Astrocyte (in vitro differentiated cells and primary cell): ENCODE results near the gene SLC25A22. TPM values are rescaled to one million over a fixed set of nuclear protein-coding genes. Genes with fewer than 3 reads are reported as not detected.

Experiments used
- total RNA-seq: library from RNA; stranded (reverse); gene quantifications from 2 replicates; pipeline ENCODE4 v1.2.1, GENCODE V29; 2021

SLC25A22 gene
- total RNA-seq, 1 donor from 2014 or later: 21.4 TPM

Other genes with a start within 250 kb of the SLC25A22 start
- gene LMNTD2, start 237.5 kb downstream of the SLC25A22 start, total RNA-seq: 2.5 and 2.8 TPM in 2 replicates
- 31.1 and 32.3 TPM in 2 replicates for gene RASSF7, start 237.3 kb downstream of the SLC25A22 start, total RNA-seq
- gene PHRF1, start 221.8 kb downstream of the SLC25A22 start, total RNA-seq: 38.0 and 38.3 TPM in 2 replicates
- gene IRF7, start 182.3 kb downstream of the SLC25A22 start, total RNA-seq: 75.4 and 80.6 TPM in 2 replicates
- 0.12 TPM in 1 of 2 replicates, not detected in the other for gene CDHR5, start 173.3 kb downstream of the SLC25A22 start, total RNA-seq
- gene SCT, start 171.1 kb downstream of the SLC25A22 start, total RNA-seq: 2.0 and 4.0 TPM in 2 replicates
- gene DRD4, start 161.0 kb downstream of the SLC25A22 start, total RNA-seq: 9.9 and 12.0 TPM in 2 replicates
- gene DEAF1, start 103.1 kb downstream of the SLC25A22 start, total RNA-seq: 44.1 and 48.9 TPM in 2 replicates
- 16.1 and 18.4 TPM in 2 replicates for gene TMEM80, start 102.5 kb downstream of the SLC25A22 start, total RNA-seq
- 103 and 129 TPM in 2 replicates for gene EPS8L2, start 92.0 kb downstream of the SLC25A22 start, total RNA-seq
- 150 and 155 TPM in 2 replicates for gene TALDO1, start 50.8 kb downstream of the SLC25A22 start, total RNA-seq
- 51.9 and 60.0 TPM in 2 replicates for gene GATD1, start 20.8 kb downstream of the SLC25A22 start, total RNA-seq
- gene CEND1, start 8.2 kb downstream of the SLC25A22 start, total RNA-seq: 0.59 and 0.62 TPM in 2 replicates
- 22.2 and 26.8 TPM in 2 replicates for gene PIDD1, start 7.0 kb upstream of the SLC25A22 start, total RNA-seq
- 1,592 and 1,666 TPM in 2 replicates for gene RPLP2, start 11.7 kb upstream of the SLC25A22 start, total RNA-seq
- 46.8 and 50.8 TPM in 2 replicates for gene PNPLA2, start 20.6 kb upstream of the SLC25A22 start, total RNA-seq
- gene CRACR2B, start 29.6 kb upstream of the SLC25A22 start, total RNA-seq: 2.6 TPM in 2 replicates
- gene CD151, start 34.7 kb upstream of the SLC25A22 start, total RNA-seq: 414 and 421 TPM in 2 replicates
- 194 and 212 TPM in 2 replicates for gene POLR2L, start 44.2 kb upstream of the SLC25A22 start, total RNA-seq
- 69.5 and 75.5 TPM in 2 replicates for gene TSPAN4, start 44.6 kb upstream of the SLC25A22 start, total RNA-seq
- gene CHID1, start 112.5 kb upstream of the SLC25A22 start, total RNA-seq: 72.6 and 74.6 TPM in 2 replicates
- gene AP2A2, start 127.6 kb upstream of the SLC25A22 start, total RNA-seq: 105 and 110 TPM in 2 replicates
- gene MUC6, start 238.4 kb upstream of the SLC25A22 start, total RNA-seq: not detected in 2 replicates